PFSK-1 (cell line): ENCODE measurements around the gene ZSCAN23.

Experiments used
- FOXP2 ChIP-seq: optimal IDR thresholded peaks from 2 replicates; pipeline ENCODE3; 2011; ENCODE audit warnings: borderline replicate concordance, control low read depth, inconsistent platforms; ENCODE audit not compliant: insufficient read depth; ENCODE audit errors: extremely low read length, extremely low read depth
- POLR2AphosphoS5 ChIP-seq: IDR thresholded peaks from 2 replicates; pipeline ENCODE4 v1.6.1; 2012; ENCODE audit warnings: low read depth, mild to moderate bottlenecking, control low read depth, low read length, moderate library complexity
- REST ChIP-seq, 2 experiments: IDR thresholded peaks; 2 replicates each; pipeline versions ENCODE4 v1.6.1 to v1.8.0; 2011 to 2012; ENCODE audit warnings: low read depth in 2 of 2, low read length in 2 of 2, control low read depth in 1 of 2, inconsistent platforms in 1 of 2, mild to moderate bottlenecking in 1 of 2, moderate library complexity in 1 of 2; ENCODE audit not compliant: insufficient read depth in 1 of 2
- SIN3A ChIP-seq: IDR thresholded peaks from 2 replicates; pipeline ENCODE4 v1.6.1; 2012; ENCODE audit warnings: mild to moderate bottlenecking, low read length, moderate library complexity, borderline replicate concordance; ENCODE audit not compliant: insufficient read depth
- TAF1 ChIP-seq: IDR thresholded peaks from 2 replicates; pipeline ENCODE4 v1.6.1; 2012; ENCODE audit warnings: low read length, control low read depth, borderline replicate concordance; ENCODE audit not compliant: insufficient read depth

The ZSCAN23 gene

GRCh38 chr6:28429781-28430180, 13.5 kb downstream of the ZSCAN23 start:
- TF ChIP-seq POLR2AphosphoS5 (no peak), TAF1 (no peak), REST (IDR thresholded peaks at IDR 0.05; ENCODE audit: insufficient read depth in 1 of 2, low read depth in 2 of 2, low read length in 2 of 2) (no peak)

- TF ChIP-seq POLR2AphosphoS5 (no peak), TAF1 (no peak), REST (IDR thresholded peaks at IDR 0.05; ENCODE audit: insufficient read depth in 1 of 2, low read depth in 2 of 2, low read length in 2 of 2) (no peak), FOXP2 (no peak)
Observed at GRCh38 chr6:28425944-28426541, 17.2 kb downstream of the ZSCAN23 start.

- TF ChIP-seq REST (IDR thresholded peaks at IDR 0.05; ENCODE audit: insufficient read depth in 1 of 2, low read depth in 2 of 2, low read length in 2 of 2) (no peak), FOXP2 (no peak)
Observed at GRCh38 chr6:28424163-28424562, 19.1 kb downstream of the ZSCAN23 start.

DNA sequence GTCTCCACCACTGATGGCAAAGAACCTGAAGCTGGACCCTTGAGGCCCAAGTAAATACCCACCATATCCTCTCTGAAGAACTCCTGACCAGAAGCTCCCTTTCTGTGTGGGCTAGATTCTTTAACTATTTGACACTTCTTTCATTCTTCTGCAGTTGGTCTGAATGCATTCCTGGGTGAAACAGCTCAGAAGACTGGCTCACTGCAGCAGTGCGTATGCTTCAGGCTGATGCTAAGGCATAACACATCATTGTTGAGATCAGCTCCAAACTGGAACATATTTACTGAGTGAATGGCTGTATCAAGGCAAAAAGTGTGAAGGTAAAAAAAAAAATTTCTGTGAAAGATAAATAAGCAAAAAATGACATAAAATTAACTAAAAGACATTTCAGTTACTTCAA, 19.7 kb downstream of the ZSCAN23 start:
- no peak for TF ChIP-seq REST (IDR thresholded peaks at IDR 0.05; ENCODE audit: insufficient read depth in 1 of 2, low read depth in 2 of 2, low read length in 2 of 2)
- TF ChIP-seq FOXP2 = no peak
- no peak for TF ChIP-seq TAF1
- no peak for TF ChIP-seq POLR2AphosphoS5
- no peak for TF ChIP-seq SIN3A

DNA sequence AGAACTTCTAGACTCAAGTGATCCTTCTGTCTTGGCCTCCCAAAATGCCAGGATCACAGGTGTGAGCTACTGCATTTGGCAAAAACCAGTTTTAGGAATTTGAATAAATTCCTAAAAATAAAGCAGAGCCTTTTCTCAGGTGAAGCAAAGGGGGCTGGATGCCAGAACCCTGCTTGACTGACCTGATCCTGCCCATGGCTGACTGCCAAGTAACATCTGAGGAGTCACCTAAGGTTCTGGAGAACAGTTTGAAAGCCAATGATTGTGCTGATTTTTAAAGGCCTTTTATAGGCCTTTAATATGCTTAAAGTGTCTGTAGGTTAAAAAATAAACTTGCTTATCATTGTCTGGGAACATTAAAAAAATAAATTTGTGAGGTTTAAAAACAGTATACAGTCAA, 29.6 kb downstream of the ZSCAN23 start:
- no peak for TF ChIP-seq POLR2AphosphoS5
- TF ChIP-seq REST (IDR thresholded peaks at IDR 0.05; ENCODE audit: insufficient read depth in 1 of 2, low read depth in 2 of 2, low read length in 2 of 2) = no peak
- TF ChIP-seq TAF1 = no peak
- no peak for TF ChIP-seq SIN3A
- TF ChIP-seq FOXP2 = no peak
